Astrocyte (in vitro differentiated cells and primary cell): Measurements from ENCODE around the gene SRP9. TPM values are rescaled to one million over a fixed set of nuclear protein-coding genes. Genes with fewer than 3 reads are reported as not detected.
A peak's percentile ranks its signal among the peaks of the same experiment; 100 is the strongest.

Experiments used
- DNase-seq: peaks from one replicate; pipeline ENCODE4 v3.0.0-alpha.2; 2010; ENCODE audit warnings: low read depth
- FAIRE-seq: peaks from 2 replicates; lab custom pipeline; 2011; peaks lifted over from hg19 to GRCh38; lab: Jason Lieb, UNC
- H2AFZ ChIP-seq: 2 replicates; pipeline ENCODE4 v1.6.0; 2012; ENCODE audit warnings: low read depth, low read length, inconsistent platforms
- H3K27ac ChIP-seq: 2 replicates; pipeline ENCODE4 v1.5.1; 2011; ENCODE audit warnings: low read depth, low read length, inconsistent platforms
- H3K27me3 ChIP-seq: 2 replicates; pipeline ENCODE4 v1.6.0; 2011; ENCODE audit warnings: low read length, inconsistent platforms; ENCODE audit not compliant: insufficient read depth
- H3K36me3 ChIP-seq: 2 replicates; pipeline ENCODE4 v1.5.1; 2011; ENCODE audit warnings: low read length, inconsistent platforms; ENCODE audit not compliant: insufficient read depth
- H3K4me1 ChIP-seq: 2 replicates; pipeline ENCODE4 v1.5.1; 2011; ENCODE audit warnings: low read length, inconsistent platforms; ENCODE audit not compliant: insufficient read depth
- H3K4me2 ChIP-seq: 2 replicates; pipeline ENCODE4 v1.6.0; 2012; ENCODE audit warnings: low read length, inconsistent platforms
- H3K4me3 ChIP-seq: 2 replicates; pipeline ENCODE4 v1.5.1; 2011; ENCODE audit warnings: low read depth, mild to moderate bottlenecking, low read length, inconsistent platforms; ENCODE audit not compliant: insufficient read depth
- H3K79me2 ChIP-seq: 2 replicates; pipeline ENCODE4 v1.6.0; 2012; ENCODE audit warnings: mild to moderate bottlenecking, low read length, inconsistent platforms; ENCODE audit not compliant: insufficient read depth
- H3K9ac ChIP-seq: 2 replicates; pipeline ENCODE4 v1.6.0; 2012; ENCODE audit warnings: mild to moderate bottlenecking, low read length, inconsistent platforms
- H3K9me3 ChIP-seq: 2 replicates; pipeline ENCODE4 v1.5.1; 2012; ENCODE audit warnings: low read depth, mild to moderate bottlenecking, low read length, inconsistent platforms; ENCODE audit not compliant: insufficient read depth
- H4K20me1 ChIP-seq: 2 replicates; pipeline ENCODE4 v1.6.0; 2012; ENCODE audit warnings: low read length, inconsistent platforms; ENCODE audit not compliant: insufficient read depth
- H3K27ac Mint-ChIP-seq: one replicate; pipeline ENCODE4 v1.8.0; 2021; ENCODE audit warnings: mild to moderate bottlenecking, mixed read lengths; ENCODE audit not compliant: unreplicated experiment
- H3K27me3 Mint-ChIP-seq: one replicate; pipeline ENCODE4 v1.8.0; 2021; ENCODE audit warnings: low read depth, mixed read lengths; ENCODE audit not compliant: unreplicated experiment
- H3K36me3 Mint-ChIP-seq: one replicate; pipeline ENCODE4 v1.8.0; 2021; ENCODE audit warnings: low read depth, mixed read lengths; ENCODE audit not compliant: unreplicated experiment
- H3K4me1 Mint-ChIP-seq: one replicate; pipeline ENCODE4 v1.8.0; 2021; ENCODE audit warnings: low read depth, mixed read lengths; ENCODE audit not compliant: unreplicated experiment
- H3K4me3 Mint-ChIP-seq: one replicate; pipeline ENCODE4 v1.8.0; 2021; ENCODE audit warnings: mild to moderate bottlenecking, moderate library complexity, mixed read lengths; ENCODE audit not compliant: unreplicated experiment
- H3K9me3 Mint-ChIP-seq: one replicate; pipeline ENCODE4 v1.8.0; 2021; ENCODE audit warnings: mild to moderate bottlenecking, mixed read lengths; ENCODE audit not compliant: unreplicated experiment
- CTCF ChIP-seq: IDR thresholded peaks from 2 replicates; pipeline ENCODE4 v1.5.1; 2011; ENCODE audit warnings: low read depth, mild to moderate bottlenecking, inconsistent platforms, low read length, moderate library complexity; ENCODE audit not compliant: insufficient read depth
- EZH2 ChIP-seq: IDR thresholded peaks from 2 replicates; pipeline ENCODE4 v1.6.1; 2012; ENCODE audit warnings: mild to moderate bottlenecking, low read length, inconsistent platforms; ENCODE audit not compliant: insufficient read depth
- total RNA-seq: library from RNA; stranded (reverse); gene quantifications from 2 replicates; pipeline ENCODE4 v1.2.1, GENCODE V29; 2021

Gene SRP9
- total RNA-seq, 1 donor from 2014 or later, result 269 TPM

DNA sequence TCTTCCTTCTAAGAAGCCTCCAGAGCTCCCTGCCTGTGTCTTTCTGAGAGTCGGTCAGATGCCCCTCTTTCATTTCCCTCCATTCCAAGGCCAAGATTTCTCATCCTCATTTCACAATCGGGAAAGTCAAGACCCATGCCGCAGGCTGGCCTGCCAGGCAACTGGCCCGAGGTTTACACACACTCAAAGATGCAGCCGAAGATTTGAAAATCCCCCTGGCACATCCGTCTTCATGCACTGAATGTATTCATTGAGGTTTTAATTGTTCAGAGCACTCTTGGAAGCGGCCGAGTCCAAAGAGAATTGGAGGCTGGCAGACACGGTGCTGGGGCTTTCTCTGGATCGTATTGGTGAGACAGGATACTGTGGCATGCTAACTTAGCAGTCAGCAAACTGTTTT lies 29.1 kb upstream of the SRP9 start:
- Mint-ChIP-seq H3K27ac (peak overlapping the region; percentile 84), H3K4me1 (peaks cover 28% of the 10 kb centered on the region), H3K9me3 (no peaks in the 10 kb centered on the region), H3K36me3 (peaks cover 7% of the 10 kb centered on the region), H3K27me3 (peaks cover 3% of the 10 kb centered on the region), H3K4me3 (peak overlapping the region; percentile 65)
- FAIRE-seq (no peak), DNase-seq (no peak)
- no peak overlapping the region for H3K4me3 ChIP-seq
- H3K4me2 ChIP-seq, result no peak overlapping the region
- no peaks in the 10 kb centered on the region for H4K20me1 ChIP-seq
- H3K4me1 ChIP-seq, result peaks cover 6% of the 10 kb centered on the region
- H3K79me2 ChIP-seq, result no peaks in the 10 kb centered on the region
- TF ChIP-seq EZH2, result no peak
- no peak for TF ChIP-seq CTCF
- no peaks in the 10 kb centered on the region for H3K36me3 ChIP-seq
- H3K9me3 ChIP-seq, result no peaks in the 10 kb centered on the region
- H3K9ac ChIP-seq, result no peak overlapping the region
- H2AFZ ChIP-seq, result no peak overlapping the region
- peaks cover 2% of the 10 kb centered on the region for H3K27me3 ChIP-seq
- no peak overlapping the region for H3K27ac ChIP-seq

DNA sequence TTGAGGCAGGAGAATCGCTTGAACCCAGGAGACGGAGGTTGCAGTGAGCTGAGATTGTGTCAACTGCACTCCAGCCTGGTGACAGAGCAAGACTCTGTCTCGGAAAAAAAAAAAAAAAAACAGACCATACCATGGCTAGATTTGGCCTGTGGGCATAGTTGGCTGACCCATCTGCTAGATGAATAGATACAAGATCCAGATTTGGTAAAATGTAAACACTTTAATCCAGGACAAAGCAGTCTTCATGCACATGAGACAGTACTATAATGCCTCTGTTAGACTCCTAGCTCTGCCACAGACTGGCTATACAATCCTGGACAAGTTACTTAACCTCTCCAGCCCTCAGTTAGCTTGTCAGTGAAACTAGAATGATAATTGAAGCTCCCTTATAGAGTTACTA lies 27.9 kb upstream of the SRP9 start:
- FAIRE-seq (no peak), DNase-seq (no peak)
- H3K4me2 ChIP-seq, result no peak overlapping the region
- H3K27me3 ChIP-seq, result peaks cover 2% of the 10 kb centered on the region
- Mint-ChIP-seq H3K9me3 (no peaks in the 10 kb centered on the region), H3K4me3 (no peak overlapping the region), H3K36me3 (peaks cover 7% of the 10 kb centered on the region), H3K27ac (no peak overlapping the region), H3K4me1 (peaks cover 28% of the 10 kb centered on the region), H3K27me3 (peaks cover 3% of the 10 kb centered on the region)
- H3K4me3 ChIP-seq, result no peak overlapping the region
- no peak for TF ChIP-seq EZH2
- TF ChIP-seq CTCF, result no peak
- H3K36me3 ChIP-seq, result no peaks in the 10 kb centered on the region
- no peaks in the 10 kb centered on the region for H3K79me2 ChIP-seq
- no peak overlapping the region for H3K27ac ChIP-seq
- H3K9me3 ChIP-seq, result no peaks in the 10 kb centered on the region
- no peaks in the 10 kb centered on the region for H4K20me1 ChIP-seq
- H3K4me1 ChIP-seq, result peaks cover 7% of the 10 kb centered on the region
- no peak overlapping the region for H3K9ac ChIP-seq
- H2AFZ ChIP-seq, result no peak overlapping the region

DNA sequence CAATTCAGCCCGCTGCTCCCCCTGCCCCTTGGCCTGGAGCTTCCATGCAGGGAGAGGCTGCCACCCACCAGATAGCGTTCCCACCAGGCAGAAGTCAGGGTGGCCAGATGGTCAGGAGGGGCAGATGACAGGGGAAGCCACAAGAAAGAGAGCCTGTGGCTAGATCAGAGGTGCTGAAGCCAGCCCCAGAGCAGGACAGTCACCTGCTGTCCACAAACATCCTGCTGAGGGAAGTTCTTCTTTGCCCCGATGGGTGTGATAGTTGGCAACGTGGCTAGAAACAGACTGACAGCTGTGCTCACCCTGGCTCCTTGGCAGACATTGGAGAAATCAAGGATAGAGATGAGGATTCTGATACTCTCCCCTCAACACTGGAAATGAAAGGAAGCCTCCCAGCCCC lies 27.2 kb upstream of the SRP9 start:
- no peaks in the 10 kb centered on the region for H3K9me3 ChIP-seq
- H3K4me2 ChIP-seq, result no peak overlapping the region
- peaks cover 14% of the 10 kb centered on the region for H3K4me1 ChIP-seq
- H3K36me3 Mint-ChIP-seq, result peaks cover 7% of the 10 kb centered on the region
- no peak for FAIRE-seq
- no peak for TF ChIP-seq CTCF
- TF ChIP-seq EZH2, result no peak
- H2AFZ ChIP-seq, result no peak overlapping the region
- H3K36me3 ChIP-seq, result no peaks in the 10 kb centered on the region
- H3K4me1 Mint-ChIP-seq, result peaks cover 33% of the 10 kb centered on the region
- no peak for DNase-seq
- H3K27ac Mint-ChIP-seq, result no peak overlapping the region
- no peak overlapping the region for H3K4me3 Mint-ChIP-seq
- H3K27me3 ChIP-seq, result peaks cover 2% of the 10 kb centered on the region
- no peaks in the 10 kb centered on the region for H4K20me1 ChIP-seq
- H3K9me3 Mint-ChIP-seq, result no peaks in the 10 kb centered on the region
- H3K9ac ChIP-seq, result no peak overlapping the region
- no peaks in the 10 kb centered on the region for H3K79me2 ChIP-seq
- H3K4me3 ChIP-seq, result no peak overlapping the region
- no peak overlapping the region for H3K27ac ChIP-seq
- peaks cover 3% of the 10 kb centered on the region for H3K27me3 Mint-ChIP-seq
